ENCODE measurements around the gene PAFAH1B2. TPM values are rescaled to one million over a fixed set of nuclear protein-coding genes. Genes with fewer than 3 reads are reported as not detected.
A peak's percentile ranks its signal among the peaks of the same experiment; 100 is the strongest.

Gene PAFAH1B2
- polyA plus RNA-seq, 1 donor: 47.9 TPM

- no peak overlapping the region for H3K4me3 ChIP-seq (ENCODE audit: low read length)
- peaks cover 3% of the 10 kb centered on the region for H3K4me1 ChIP-seq (ENCODE audit: control insufficient read depth, insufficient read depth, low read length)
- 100% methylated on average over 3 of the region's 10 CpGs for WGBS (ENCODE audit: insufficient coverage, low lambda C conversion rate)
- H3K36me3 ChIP-seq (ENCODE audit: control insufficient read depth, insufficient read depth, low read length): peaks cover 21% of the 10 kb centered on the region
- H3K27me3 ChIP-seq (ENCODE audit: control insufficient read depth, insufficient read depth, low read length): no peaks in the 10 kb centered on the region
- H3K9me3 ChIP-seq (ENCODE audit: control insufficient read depth, low read depth, low read length): no peaks in the 10 kb centered on the region
- DNase-seq: no peak
- no peak overlapping the region for H3K27ac ChIP-seq (ENCODE audit: low read length)
These were observed 2.4 kb downstream of the PAFAH1B2 start for GRCh38 chr11:117146521-117146920.

GRCh38 chr11:117152066-117152465 lies 8.0 kb downstream of the PAFAH1B2 start:
- Histone ChIP-seq H3K9me3 (ENCODE audit: control insufficient read depth, low read depth, low read length) (no peaks in the 10 kb centered on the region), H3K4me3 (ENCODE audit: low read length) (no peak overlapping the region), H3K36me3 (ENCODE audit: control insufficient read depth, insufficient read depth, low read length) (peaks cover 36% of the 10 kb centered on the region), H3K27ac (ENCODE audit: low read length) (no peak overlapping the region), H3K27me3 (ENCODE audit: control insufficient read depth, insufficient read depth, low read length) (no peaks in the 10 kb centered on the region), H3K4me1 (ENCODE audit: control insufficient read depth, insufficient read depth, low read length) (no peaks in the 10 kb centered on the region)
- DNase-seq: no peak
- no CpG with 5 or more reads among the region's 2 CpGs for WGBS (ENCODE audit: insufficient coverage, low lambda C conversion rate)

GRCh38 chr11:117154468-117154867 lies 10.4 kb downstream of the PAFAH1B2 start:
- H3K4me1 ChIP-seq (ENCODE audit: control insufficient read depth, insufficient read depth, low read length): no peaks in the 10 kb centered on the region
- H3K36me3 ChIP-seq (ENCODE audit: control insufficient read depth, insufficient read depth, low read length): peaks cover 27% of the 10 kb centered on the region
- H3K9me3 ChIP-seq (ENCODE audit: control insufficient read depth, low read depth, low read length): no peaks in the 10 kb centered on the region
- DNase-seq: no peak
- no CpG with 5 or more reads among the region's 5 CpGs for WGBS (ENCODE audit: insufficient coverage, low lambda C conversion rate)
- H3K27me3 ChIP-seq (ENCODE audit: control insufficient read depth, insufficient read depth, low read length): no peaks in the 10 kb centered on the region
- H3K27ac ChIP-seq (ENCODE audit: low read length): no peak overlapping the region
- no peak overlapping the region for H3K4me3 ChIP-seq (ENCODE audit: low read length)

GRCh38 chr11:117157507-117157906 lies 13.4 kb downstream of the PAFAH1B2 start:
- Histone ChIP-seq H3K4me3 (ENCODE audit: low read length) (no peak overlapping the region), H3K27ac (ENCODE audit: low read length) (no peak overlapping the region), H3K36me3 (ENCODE audit: control insufficient read depth, insufficient read depth, low read length) (peaks cover 35% of the 10 kb centered on the region), H3K27me3 (ENCODE audit: control insufficient read depth, insufficient read depth, low read length) (no peaks in the 10 kb centered on the region), H3K4me1 (ENCODE audit: control insufficient read depth, insufficient read depth, low read length) (no peaks in the 10 kb centered on the region), H3K9me3 (ENCODE audit: control insufficient read depth, low read depth, low read length) (no peaks in the 10 kb centered on the region)
- DNase-seq: no peak
- no CpG with 5 or more reads among the region's 2 CpGs for WGBS (ENCODE audit: insufficient coverage, low lambda C conversion rate)

- DNase-seq: no peak
- H3K27ac ChIP-seq (ENCODE audit: low read length): no peak overlapping the region
- H3K4me3 ChIP-seq (ENCODE audit: low read length): no peak overlapping the region
- no peaks in the 10 kb centered on the region for H3K4me1 ChIP-seq (ENCODE audit: control insufficient read depth, insufficient read depth, low read length)
- WGBS (ENCODE audit: insufficient coverage, low lambda C conversion rate): no CpG with 5 or more reads among the region's 2 CpGs
- H3K27me3 ChIP-seq (ENCODE audit: control insufficient read depth, insufficient read depth, low read length): no peaks in the 10 kb centered on the region
- no peaks in the 10 kb centered on the region for H3K9me3 ChIP-seq (ENCODE audit: control insufficient read depth, low read depth, low read length)
- H3K36me3 ChIP-seq (ENCODE audit: control insufficient read depth, insufficient read depth, low read length): peaks cover 46% of the 10 kb centered on the region
These were observed 15.8 kb downstream of the PAFAH1B2 start for GRCh38 chr11:117159892-117160291.

GRCh38 chr11:117160826-117161225 lies 16.7 kb downstream of the PAFAH1B2 start:
- peak; percentile 66 to 83 for DNase-seq
- Histone ChIP-seq H3K9me3 (ENCODE audit: control insufficient read depth, low read depth, low read length) (no peaks in the 10 kb centered on the region), H3K27ac (ENCODE audit: low read length) (peak overlapping the region; percentile 51), H3K36me3 (ENCODE audit: control insufficient read depth, insufficient read depth, low read length) (peaks cover 48% of the 10 kb centered on the region), H3K4me1 (ENCODE audit: control insufficient read depth, insufficient read depth, low read length) (no peaks in the 10 kb centered on the region), H3K27me3 (ENCODE audit: control insufficient read depth, insufficient read depth, low read length) (no peaks in the 10 kb centered on the region), H3K4me3 (ENCODE audit: low read length) (no peak overlapping the region)
- 10% methylated on average over 2 of the region's 2 CpGs for WGBS (ENCODE audit: insufficient coverage, low lambda C conversion rate)

- Histone ChIP-seq H3K4me3 (ENCODE audit: low read length) (no peak overlapping the region), H3K4me1 (ENCODE audit: control insufficient read depth, insufficient read depth, low read length) (peaks cover 5% of the 10 kb centered on the region), H3K9me3 (ENCODE audit: control insufficient read depth, low read depth, low read length) (no peaks in the 10 kb centered on the region), H3K27ac (ENCODE audit: low read length) (no peak overlapping the region), H3K36me3 (ENCODE audit: control insufficient read depth, insufficient read depth, low read length) (peaks cover 62% of the 10 kb centered on the region), H3K27me3 (ENCODE audit: control insufficient read depth, insufficient read depth, low read length) (no peaks in the 10 kb centered on the region)
- 71% methylated on average over 1 of the region's 1 CpG for WGBS (ENCODE audit: insufficient coverage, low lambda C conversion rate)
- no peak for DNase-seq
These were observed 22.4 kb downstream of the PAFAH1B2 start for GRCh38 chr11:117166491-117166890.

GRCh38 chr11:117169736-117170135 lies 25.6 kb downstream of the PAFAH1B2 start:
- no peak for DNase-seq
- 86% methylated on average over 1 of the region's 2 CpGs for WGBS (ENCODE audit: insufficient coverage, low lambda C conversion rate)
- H3K4me1 ChIP-seq (ENCODE audit: control insufficient read depth, insufficient read depth, low read length): peaks cover 24% of the 10 kb centered on the region
- H3K36me3 ChIP-seq (ENCODE audit: control insufficient read depth, insufficient read depth, low read length): peaks cover 34% of the 10 kb centered on the region
- no peaks in the 10 kb centered on the region for H3K27me3 ChIP-seq (ENCODE audit: control insufficient read depth, insufficient read depth, low read length)
- no peak overlapping the region for H3K4me3 ChIP-seq (ENCODE audit: low read length)
- H3K27ac ChIP-seq (ENCODE audit: low read length): no peak overlapping the region
- H3K9me3 ChIP-seq (ENCODE audit: control insufficient read depth, low read depth, low read length): no peaks in the 10 kb centered on the region

GRCh38 chr11:117170210-117170609 lies 26.1 kb downstream of the PAFAH1B2 start:
- H3K27me3 ChIP-seq (ENCODE audit: control insufficient read depth, insufficient read depth, low read length): no peaks in the 10 kb centered on the region
- H3K9me3 ChIP-seq (ENCODE audit: control insufficient read depth, low read depth, low read length): no peaks in the 10 kb centered on the region
- WGBS (ENCODE audit: insufficient coverage, low lambda C conversion rate): 100% methylated on average over 1 of the region's 9 CpGs
- peaks cover 24% of the 10 kb centered on the region for H3K4me1 ChIP-seq (ENCODE audit: control insufficient read depth, insufficient read depth, low read length)
- H3K27ac ChIP-seq (ENCODE audit: low read length): no peak overlapping the region
- no peak overlapping the region for H3K4me3 ChIP-seq (ENCODE audit: low read length)
- peaks cover 33% of the 10 kb centered on the region for H3K36me3 ChIP-seq (ENCODE audit: control insufficient read depth, insufficient read depth, low read length)
- DNase-seq: no peak

GRCh38 chr11:117171007-117171403 lies 26.9 kb downstream of the PAFAH1B2 start:
- Histone ChIP-seq H3K36me3 (ENCODE audit: control insufficient read depth, insufficient read depth, low read length) (peaks cover 25% of the 10 kb centered on the region), H3K4me1 (ENCODE audit: control insufficient read depth, insufficient read depth, low read length) (peaks cover 24% of the 10 kb centered on the region), H3K27ac (ENCODE audit: low read length) (peak overlapping the region; percentile 20), H3K4me3 (ENCODE audit: low read length) (no peak overlapping the region), H3K27me3 (ENCODE audit: control insufficient read depth, insufficient read depth, low read length) (no peaks in the 10 kb centered on the region), H3K9me3 (ENCODE audit: control insufficient read depth, low read depth, low read length) (no peaks in the 10 kb centered on the region)
- peak in 1 of 2 donors; percentile 23 for DNase-seq
- WGBS (ENCODE audit: insufficient coverage, low lambda C conversion rate): no CpG with 5 or more reads among the region's 2 CpGs

- Histone ChIP-seq H3K27me3 (ENCODE audit: control insufficient read depth, insufficient read depth, low read length) (no peaks in the 10 kb centered on the region), H3K27ac (ENCODE audit: low read length) (peak overlapping the region; percentile 64), H3K36me3 (ENCODE audit: control insufficient read depth, insufficient read depth, low read length) (peaks cover 21% of the 10 kb centered on the region), H3K9me3 (ENCODE audit: control insufficient read depth, low read depth, low read length) (no peaks in the 10 kb centered on the region), H3K4me3 (ENCODE audit: low read length) (no peak overlapping the region), H3K4me1 (ENCODE audit: control insufficient read depth, insufficient read depth, low read length) (peaks cover 24% of the 10 kb centered on the region)
- WGBS (ENCODE audit: insufficient coverage, low lambda C conversion rate): no CpG with 5 or more reads among the region's 14 CpGs
- peak; percentile 77 to 83 for DNase-seq
These were observed 27.4 kb downstream of the PAFAH1B2 start for GRCh38 chr11:117171404-117172061.

Data from large intestine (tissue), 3 donors.